Measurements from ENCODE around the gene DNAJA2.
"Not testable (repeated sequence)": the region's sequence is repeated elsewhere in the genome, so short reads cannot be mapped to it uniquely, and the experiment has no call there.

The DNAJA2 gene

GRCh38 chr16:46973207-46973995, at the start of gene DNAJA2:
Gene DNAJA2, minus strand, starts transcription at chr16:46973674. Its CDS starts 102 bp downstream, at chr16:46973572.
- peak; percentile 85 for DNase-seq (ENCODE audit: low read depth)

DNA sequence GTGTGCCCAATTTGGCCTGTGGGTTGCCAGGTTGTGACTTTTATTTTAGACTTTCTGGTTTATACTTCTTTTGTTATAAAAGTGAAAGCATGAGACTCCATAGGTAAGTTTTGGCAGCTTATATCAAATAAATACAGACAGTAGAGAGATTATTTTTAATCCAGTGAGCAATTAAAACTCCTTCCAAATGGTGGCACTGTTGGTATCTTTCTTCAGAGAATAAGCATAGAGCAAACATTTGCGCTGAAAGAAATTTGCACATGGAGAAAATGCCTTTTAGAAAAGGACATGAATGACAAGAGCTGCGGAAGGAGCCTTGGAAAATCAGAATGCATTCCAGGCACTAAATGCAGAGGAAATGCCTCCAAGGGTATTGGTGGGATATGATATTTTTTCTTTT, 46.1 kb upstream of the DNAJA2 start:
- no peak for DNase-seq (ENCODE audit: low read depth)

- DNase-seq (ENCODE audit: low read depth), result no peak
Measured at GRCh38 chr16:47018223-47018891, 44.9 kb upstream of the DNAJA2 start.

GRCh38 chr16:47017636-47018035, 44.2 kb upstream of the DNAJA2 start:
- no peak for DNase-seq (ENCODE audit: low read depth)

GRCh38 chr16:47016700-47017133, 43.2 kb upstream of the DNAJA2 start:
- DNase-seq (ENCODE audit: low read depth), result no peak

DNA sequence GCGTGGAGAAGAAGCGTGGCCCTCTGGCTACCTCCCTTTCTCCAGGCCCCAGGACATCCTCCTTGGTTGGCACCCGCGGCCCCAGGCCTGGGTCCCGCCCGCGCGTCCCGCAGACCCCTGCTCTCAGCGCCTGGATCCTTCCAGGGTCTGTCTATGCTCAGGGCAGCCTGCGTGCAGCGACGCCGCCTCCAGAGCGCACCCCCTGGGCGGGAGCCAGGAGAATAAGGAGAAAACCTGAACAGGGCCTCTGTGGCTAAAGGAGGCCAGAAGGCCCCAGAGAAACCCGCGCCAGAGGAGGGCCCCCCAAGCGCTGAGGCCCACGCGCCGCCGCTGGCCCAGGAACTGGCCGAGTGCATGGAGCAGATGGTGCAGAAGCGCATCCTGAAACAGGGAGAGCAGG, 40.4 kb upstream of the DNAJA2 start:
- no peak for DNase-seq (ENCODE audit: low read depth)

- no peak for DNase-seq (ENCODE audit: low read depth)
Measured at GRCh38 chr16:47013172-47013571, 39.7 kb upstream of the DNAJA2 start.

DNA sequence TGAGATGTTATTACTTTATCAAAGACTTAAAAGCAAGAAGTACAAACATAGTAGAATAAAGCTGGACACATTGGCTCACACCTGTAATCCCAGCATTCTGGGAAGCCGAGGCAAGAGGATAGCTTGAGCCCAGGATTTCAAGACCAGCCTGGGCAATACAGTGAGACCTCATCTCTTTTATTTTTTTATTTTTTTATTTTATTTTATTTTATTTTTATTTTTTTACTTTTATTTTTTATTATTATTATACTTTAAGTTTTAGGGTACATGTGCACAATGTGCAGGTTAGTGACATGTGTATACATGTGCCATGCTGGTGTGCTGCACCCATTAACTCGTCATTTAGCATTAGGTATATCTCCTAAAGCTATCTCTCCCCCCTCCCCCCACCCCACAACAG, 37.3 kb upstream of the DNAJA2 start:
- DNase-seq (ENCODE audit: low read depth), result not testable (repeated sequence)

GRCh38 chr16:47008612-47009011, 35.1 kb upstream of the DNAJA2 start:
- no peak for DNase-seq (ENCODE audit: low read depth)

DNA sequence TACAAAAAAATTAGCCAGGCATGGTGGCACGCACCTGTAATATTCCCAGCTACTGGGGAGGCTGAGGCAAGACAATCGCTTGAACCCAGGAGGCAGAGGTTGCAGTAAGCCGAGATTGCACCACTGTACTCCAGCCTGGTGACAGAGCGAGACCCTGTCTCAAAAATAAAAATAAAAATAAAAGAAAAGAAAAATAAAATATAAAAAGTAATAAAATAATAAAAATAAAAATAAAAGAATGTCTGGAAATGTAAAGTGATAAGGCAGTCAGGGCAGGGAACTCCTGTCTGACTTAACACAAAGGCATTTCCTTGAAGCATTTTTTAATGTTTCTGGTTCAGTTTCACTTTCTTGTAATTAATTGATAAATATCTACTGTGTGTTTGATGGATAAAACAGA, 34.7 kb upstream of the DNAJA2 start:
- no peak for DNase-seq (ENCODE audit: low read depth)

DNA sequence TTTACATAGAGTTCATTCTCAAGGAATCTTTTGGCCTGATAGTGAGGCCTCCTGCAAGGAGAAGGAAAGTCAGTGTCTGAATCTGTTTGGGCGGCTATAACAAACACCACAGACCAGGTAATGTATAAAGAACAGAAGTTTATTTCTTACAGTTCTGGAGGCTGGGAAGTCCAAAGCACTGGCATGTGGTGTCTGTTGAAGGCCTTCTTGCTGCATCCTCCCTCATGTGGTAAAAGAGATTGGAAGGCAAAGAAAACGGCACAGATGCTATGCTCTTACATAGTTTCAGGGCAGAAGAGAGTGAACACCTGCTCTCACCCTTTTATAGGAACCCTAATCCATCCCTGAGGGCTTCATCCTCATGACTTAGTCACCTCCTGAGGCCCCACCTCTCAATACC, 31.2 kb upstream of the DNAJA2 start:
- DNase-seq (ENCODE audit: low read depth), result no peak

DNA sequence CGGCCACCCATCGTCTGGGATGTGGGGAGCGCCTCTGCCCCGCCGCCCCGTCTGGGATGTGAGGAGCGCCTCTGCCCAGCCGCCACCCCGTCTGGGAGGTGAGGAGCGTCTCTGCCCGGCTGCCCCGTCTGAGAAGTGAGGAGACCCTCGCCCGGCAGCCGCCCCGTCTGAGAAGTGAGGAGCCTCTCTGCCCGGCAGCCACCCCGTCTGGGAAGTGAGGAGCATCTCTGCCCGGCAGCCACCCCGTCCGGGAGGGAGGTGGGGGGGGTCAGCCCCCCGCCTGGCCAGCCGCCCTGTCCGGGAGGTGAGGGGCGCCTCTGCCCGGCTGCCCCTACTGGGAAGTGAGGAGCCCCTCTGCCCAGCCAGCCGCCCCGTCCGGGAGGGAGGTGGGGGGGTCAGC, 26.6 kb upstream of the DNAJA2 start:
- DNase-seq (ENCODE audit: low read depth), result not testable (repeated sequence)

DNA sequence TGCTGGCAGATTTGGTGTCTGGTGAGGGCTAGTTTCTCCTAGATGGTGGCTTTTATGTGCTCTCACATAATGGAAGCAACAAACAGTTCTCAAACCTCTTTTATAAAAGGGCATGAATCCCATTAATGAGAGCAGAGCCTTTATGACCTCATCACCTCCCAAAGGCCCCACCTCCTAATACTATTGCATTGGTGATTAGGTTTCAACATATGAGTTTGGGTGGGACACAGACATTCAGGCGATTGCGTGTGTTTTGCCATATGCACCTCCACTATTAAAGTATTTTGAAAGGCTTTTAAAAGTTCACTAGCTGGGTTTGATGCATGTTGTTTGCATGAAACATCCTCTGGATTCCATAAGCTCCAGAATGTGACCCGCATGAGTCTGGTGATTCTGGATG, 24.4 kb upstream of the DNAJA2 start:
- DNase-seq (ENCODE audit: low read depth), result no peak

DNA sequence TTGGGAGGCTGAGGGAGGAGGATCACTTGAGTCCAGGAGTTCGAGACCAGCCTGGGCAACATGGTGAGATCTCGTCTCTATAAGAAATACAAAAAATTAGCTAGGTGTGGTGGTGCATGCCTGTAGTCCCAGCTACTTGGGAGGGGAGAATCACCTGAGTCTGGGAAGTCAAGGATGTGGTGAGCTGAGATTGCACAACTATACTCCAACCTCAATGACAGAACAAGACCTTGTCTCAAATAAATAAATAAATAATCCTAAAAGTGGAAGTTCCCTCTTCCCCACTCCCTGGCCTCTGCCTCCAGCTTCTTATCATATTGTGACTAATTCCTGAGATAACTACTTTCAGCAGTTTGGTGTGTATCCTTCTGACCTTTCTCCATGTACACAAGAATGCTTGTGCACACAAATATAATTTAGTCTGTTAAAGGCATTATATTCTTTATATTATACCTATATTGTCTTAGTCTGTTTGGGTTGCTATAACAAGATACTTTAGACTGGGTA, 23.5 kb upstream of the DNAJA2 start:
- DNase-seq (ENCODE audit: low read depth), result no peak

DNA sequence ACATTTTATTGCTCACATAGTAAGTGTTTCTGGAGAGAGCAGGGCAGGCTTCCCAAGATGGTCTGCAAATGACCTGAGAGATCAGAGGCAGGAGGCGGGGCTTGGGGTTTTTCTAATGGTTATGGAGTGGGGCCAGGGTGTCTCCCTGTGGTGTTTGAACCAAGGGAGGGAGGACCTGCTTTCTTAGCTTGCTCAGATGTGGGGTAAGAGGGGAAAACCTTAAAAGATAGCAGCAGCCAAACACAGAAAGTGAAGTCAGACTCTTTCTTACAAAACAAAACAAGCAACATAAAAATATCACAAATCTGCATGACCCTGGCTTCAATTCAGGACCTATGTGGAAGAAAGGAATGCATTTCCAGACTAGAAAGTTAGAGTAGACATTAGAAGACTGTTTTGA, 22.9 kb upstream of the DNAJA2 start:
- DNase-seq (ENCODE audit: low read depth), result no peak

- DNase-seq (ENCODE audit: low read depth), result no peak
Measured at GRCh38 chr16:46991729-46992704, 18.5 kb upstream of the DNAJA2 start.

DNA sequence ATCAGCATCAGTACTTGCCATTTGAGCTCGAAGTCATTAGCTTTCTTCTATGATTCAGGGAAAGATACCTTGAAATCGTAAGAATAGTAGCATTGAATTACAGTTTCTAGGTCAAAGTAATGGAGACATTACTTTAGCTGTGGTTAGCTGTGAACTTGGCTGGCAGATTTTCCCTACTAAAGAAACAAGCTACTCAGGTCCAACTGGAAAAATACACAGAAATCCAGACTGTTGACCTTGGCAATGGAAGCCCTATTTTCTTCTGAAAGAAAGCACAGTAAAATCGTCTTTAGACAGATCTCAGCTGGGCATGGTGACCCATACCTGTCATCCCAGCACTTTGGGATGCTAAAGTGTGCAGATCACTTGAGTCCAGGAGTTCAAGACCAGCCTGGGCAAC, 13.4 kb upstream of the DNAJA2 start:
- no peak for DNase-seq (ENCODE audit: low read depth)

DNA sequence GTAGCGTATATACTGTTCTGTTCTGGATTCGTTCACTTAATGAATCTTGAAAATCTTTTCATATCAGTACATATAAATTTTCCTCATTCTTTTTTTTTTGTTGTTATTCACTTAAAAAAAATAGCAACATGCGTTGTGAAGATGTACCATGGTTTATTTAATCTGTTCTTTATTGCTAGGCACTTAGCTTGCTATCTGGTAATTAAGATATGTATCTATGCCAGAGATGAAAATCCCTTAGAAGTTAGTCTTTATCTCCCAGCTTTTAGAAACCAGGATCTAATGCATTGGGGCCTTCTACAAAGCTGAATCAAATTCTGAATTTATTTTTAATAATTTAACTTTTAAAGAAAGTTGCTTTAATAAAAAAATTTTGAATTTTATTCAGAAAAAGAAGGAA, 13.0 kb upstream of the DNAJA2 start:
- no peak for DNase-seq (ENCODE audit: low read depth)

GRCh38 chr16:46982335-46982734, 8.9 kb upstream of the DNAJA2 start:
- no peak for DNase-seq (ENCODE audit: low read depth)

GRCh38 chr16:46980926-46981325, 7.5 kb upstream of the DNAJA2 start:
- DNase-seq (ENCODE audit: low read depth), result no peak

DNA sequence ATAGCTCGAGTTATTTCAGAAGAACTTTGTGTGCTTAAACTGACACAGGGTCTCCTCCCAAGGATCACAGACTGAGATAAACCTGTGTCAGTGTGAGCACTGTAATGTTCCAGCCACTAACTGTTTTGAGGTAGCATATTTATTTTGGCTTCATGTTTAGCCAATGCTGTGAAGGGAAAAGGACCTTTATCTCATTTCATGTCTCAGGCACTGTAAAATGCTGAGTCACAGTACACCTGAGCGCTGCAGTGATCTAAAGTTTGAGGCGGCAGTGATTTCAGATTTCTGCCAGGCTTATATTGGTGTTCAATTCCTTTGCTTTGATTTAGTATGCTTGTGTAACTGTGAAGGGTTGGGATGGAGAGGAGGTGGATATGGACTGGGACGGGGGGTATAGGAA, 3.1 kb upstream of the DNAJA2 start:
- no peak for DNase-seq (ENCODE audit: low read depth)

GRCh38 chr16:46975908-46976470, 2.5 kb upstream of the DNAJA2 start:
- DNase-seq (ENCODE audit: low read depth), result no peak

Measured in stimulated activated CD8-positive, alpha-beta memory T cell treated with anti-CD3 and anti-CD28 coated beads, Interleukin-12 subunit alpha, Interleukin-12 subunit beta, amount 100 ng/mL, for 4 hours (primary cell).